Kasumi-1 (cell line): ENCODE results near the gene ITPR1.
A peak's percentile ranks its signal among the peaks of the same experiment; 100 is the strongest.

Experiments
- DNase-seq, 2 experiments: peaks; one replicate each; lab custom pipeline; 2025; lab: John Stamatoyannopoulos, UW

The ITPR1 gene

GRCh38 chr3:4855676-4856075 lies 362.5 kb downstream of the ITPR1 start:
- peak; percentile 48 to 56 for DNase-seq

- no peak for DNase-seq
Measured at GRCh38 chr3:4856136-4856535, 363.0 kb downstream of the ITPR1 start.

GRCh38 chr3:4856564-4856963 lies 363.4 kb downstream of the ITPR1 start:
- no peak for DNase-seq

GRCh38 chr3:4856986-4857385 lies 363.8 kb downstream of the ITPR1 start:
- no peak for DNase-seq

GRCh38 chr3:4859788-4860187 lies 366.6 kb downstream of the ITPR1 start:
- no peak for DNase-seq

GRCh38 chr3:4862973-4863372 lies 369.8 kb downstream of the ITPR1 start:
- no peak for DNase-seq

GRCh38 chr3:4864503-4864902 lies 371.4 kb downstream of the ITPR1 start:
- DNase-seq: no peak

- no peak for DNase-seq
Measured at GRCh38 chr3:4865714-4866113, 372.6 kb downstream of the ITPR1 start.

GRCh38 chr3:4866866-4867265 lies 373.7 kb downstream of the ITPR1 start:
- no peak for DNase-seq

GRCh38 chr3:4877173-4877787 lies 384.1 kb downstream of the ITPR1 start:
- DNase-seq: no peak

GRCh38 chr3:4880850-4881249 lies 387.7 kb downstream of the ITPR1 start:
- DNase-seq: no peak

- DNase-seq: no peak
Measured at GRCh38 chr3:4882548-4882947, 389.4 kb downstream of the ITPR1 start.

- no peak for DNase-seq
Measured at GRCh38 chr3:4883011-4883410, 389.9 kb downstream of the ITPR1 start.

GRCh38 chr3:4884888-4885287 lies 391.7 kb downstream of the ITPR1 start:
- no peak for DNase-seq

GRCh38 chr3:4885316-4885715 lies 392.2 kb downstream of the ITPR1 start:
- DNase-seq: no peak

- DNase-seq: no peak
Measured at GRCh38 chr3:4886448-4886847, 393.3 kb downstream of the ITPR1 start.

- DNase-seq: no peak
Measured at GRCh38 chr3:4887177-4887576, 394.0 kb downstream of the ITPR1 start.

GRCh38 chr3:4888913-4889846 lies 396.0 kb downstream of the ITPR1 start:
- peak; percentile 16 to 38 for DNase-seq

GRCh38 chr3:4889896-4890295 lies 396.7 kb downstream of the ITPR1 start:
- no peak for DNase-seq

- DNase-seq: no peak
Measured at GRCh38 chr3:4894891-4895530, 401.9 kb downstream of the ITPR1 start.

- no peak for DNase-seq
Measured at GRCh38 chr3:4895838-4896237, 402.7 kb downstream of the ITPR1 start.
